T-cell (primary cell): ENCODE results near the gene FBXL14. TPM values are rescaled to one million over a fixed set of nuclear protein-coding genes. Genes with fewer than 3 reads are reported as not detected.

Experiments
- ATAC-seq, 4 experiments: fragments of 200-7000 bp in 3 of 4; fragments of 150-1000 bp in 1 of 4; cut with Tn5 transposase; replicated peaks in 1 of 4; 1 replicate in 3 of 4; 2 replicates in 1 of 4; pipeline ENCODE4 v1.10.0; 2021; ENCODE audit warnings: moderate library complexity in 3 of 4, mild to moderate bottlenecking in 2 of 4, moderate number of reproducible peaks in 1 of 4
- CTCF ChIA-PET, 2 donors: fragments of 300-600 bp; sonication (Branson Sonifier 250); formaldehyde crosslinking; loops; one replicate each; lab custom pipeline; 2022; ENCODE audit warnings: antibody characterized with exemption in 2 of 2; lab: Charles Lee
- POLR2A ChIA-PET, 2 donors: fragments of 300-600 bp; sonication (Branson Sonifier 250); formaldehyde crosslinking; loops; one replicate each; lab custom pipeline; 2022; ENCODE audit warnings: antibody characterized with exemption in 2 of 2; lab: Charles Lee
- DNase-seq, 35 experiments: peaks; one replicate each; pipeline versions ENCODE4 v3.0.0 to v3.0.0-alpha.2; 2013 to 2023
- H3K27ac ChIP-seq: one replicate; pipeline ENCODE4 v1.5.1; 2013; ENCODE audit warnings: low read length
- H3K27me3 ChIP-seq, 2 experiments: replicated peaks in 1 of 2; 1 replicate in 1 of 2; 2 replicates in 1 of 2; pipeline versions ENCODE4 v1.6.1 to v1.7.0; 2013; ENCODE audit warnings: low read length in 1 of 2, mixed read lengths in 1 of 2; ENCODE audit not compliant: control insufficient read depth in 2 of 2, insufficient read depth in 2 of 2; ENCODE audit errors: extremely low read depth in 1 of 2
- H3K36me3 ChIP-seq, 2 donors: 1 replicate in 1 of 2; 2 replicates in 1 of 2; pipeline versions ENCODE4 v1.6.1 to v1.7.0; 2013; ENCODE audit warnings: low read length in 1 of 2; ENCODE audit not compliant: control insufficient read depth in 2 of 2, insufficient read depth in 1 of 2; ENCODE audit errors: extremely low read depth in 1 of 2
- H3K4me1 ChIP-seq, 2 experiments: 1 replicate in 1 of 2; 2 replicates in 1 of 2; pipeline versions ENCODE4 v1.6.1 to v1.7.0; 2013; ENCODE audit warnings: low read length in 2 of 2, mixed read lengths in 1 of 2; ENCODE audit not compliant: insufficient read depth in 2 of 2, control insufficient read depth in 1 of 2; ENCODE audit errors: extremely low read depth in 1 of 2
- H3K4me3 ChIP-seq, 2 donors: 1 replicate in 1 of 2; 2 replicates in 1 of 2; pipeline versions ENCODE4 v1.5.1 to v1.7.0; 2013; ENCODE audit warnings: mild to moderate bottlenecking in 2 of 2, low read length in 1 of 2, moderate library complexity in 1 of 2; ENCODE audit not compliant: control insufficient read depth in 1 of 2; ENCODE audit errors: extremely low read depth in 1 of 2
- H3K9me3 ChIP-seq: 2 replicates; pipeline ENCODE4 v1.7.0; 2013
- H3K27ac Mint-ChIP-seq, 2 donors: one replicate each; pipeline ENCODE4 v1.8.0; 2020 to 2021; ENCODE audit warnings: mild to moderate bottlenecking in 2 of 2, mixed read lengths in 2 of 2
- H3K27me3 Mint-ChIP-seq, 2 donors: one replicate each; pipeline ENCODE4 v1.8.0; 2021 to 2022; ENCODE audit warnings: mixed read lengths in 2 of 2
- H3K36me3 Mint-ChIP-seq: one replicate; pipeline ENCODE4 v1.8.0; 2021; ENCODE audit warnings: mixed read lengths
- H3K4me1 Mint-ChIP-seq, 3 donors: one replicate each; pipeline ENCODE4 v1.8.0; 2020 to 2022; ENCODE audit warnings: mixed read lengths in 3 of 3, mild to moderate bottlenecking in 1 of 3
- H3K4me3 Mint-ChIP-seq, 3 donors: one replicate each; pipeline ENCODE4 v1.8.0; 2020 to 2022; ENCODE audit warnings: mild to moderate bottlenecking in 3 of 3, mixed read lengths in 3 of 3, moderate library complexity in 3 of 3
- H3K9me3 Mint-ChIP-seq, 3 donors: one replicate each; pipeline ENCODE4 v1.8.0; 2020 to 2022; ENCODE audit warnings: mixed read lengths in 3 of 3
- WGBS: methylation state at CpG from one replicate; pipeline ENCODE4 v1.1.5; 2013; ENCODE audit warnings: missing lambda C conversion rate; ENCODE audit not compliant: insufficient coverage; 5-methylcytosine and 5-hydroxymethylcytosine counted together
- total RNA-seq, 35 experiments: library from RNA in 6 of 35; stranded (reverse) in 6 of 35; fragments of 120-200 nt in 1 of 35; gene quantifications; one replicate each; pipeline versions ENCODE4 v1.2.1 to v1.2.4 and lab custom pipeline; 2013 to 2026

Gene FBXL14
- total RNA-seq, 5 donors from 2014 or later (not counting 1 experiment from before 2014, with no cell fraction given): 27.3 to 48.7 (median 42.5) TPM

GRCh38 chr12:1519642-1520041 lies 74.7 kb downstream of the FBXL14 start:
- Mint-ChIP-seq H3K4me3 (no peak overlapping the region), H3K27me3 (peaks cover 25 to 27% of the 10 kb centered on the region in 2 donors), H3K27ac (no peak overlapping the region), H3K9me3 (no peaks in the 10 kb centered on the region), H3K36me3 (no peaks in the 10 kb centered on the region), H3K4me1 (no peaks in the 10 kb centered on the region)
- Histone ChIP-seq H3K36me3 (no peaks in the 10 kb centered on the region), H3K27ac (no peak overlapping the region), H3K27me3 (peaks cover 3 to 44% of the 10 kb centered on the region in 2 experiments), H3K9me3 (no peaks in the 10 kb centered on the region), H3K4me3 (no peak overlapping the region), H3K4me1 (no peaks in the 10 kb centered on the region)
- 75% methylated on average over 2 of the region's 5 CpGs for WGBS
- ChIA-PET CTCF (no interaction called here), POLR2A (no interaction called here)
- ATAC-seq (no peak), DNase-seq (no peak)

- Mint-ChIP-seq H3K4me1 (no peaks in the 10 kb centered on the region), H3K4me3 (no peak overlapping the region), H3K27me3 (peaks cover 19 to 21% of the 10 kb centered on the region in 2 donors), H3K27ac (no peak overlapping the region), H3K36me3 (no peaks in the 10 kb centered on the region), H3K9me3 (no peaks in the 10 kb centered on the region)
- Histone ChIP-seq H3K4me1 (no peaks in the 10 kb centered on the region), H3K27ac (no peak overlapping the region), H3K27me3 (peaks cover 0 to 39% of the 10 kb centered on the region in 2 experiments), H3K4me3 (no peak overlapping the region), H3K9me3 (no peaks in the 10 kb centered on the region), H3K36me3 (no peaks in the 10 kb centered on the region)
- no peak for DNase-seq
- POLR2A ChIA-PET: no interaction called here
- CTCF ChIA-PET: no interaction called here
- ATAC-seq: no peak
- 77% methylated on average over 26 of the region's 29 CpGs for WGBS
These were observed 75.5 kb downstream of the FBXL14 start for GRCh38 chr12:1518591-1519516.

GRCh38 chr12:1517734-1518525 lies 76.5 kb downstream of the FBXL14 start:
- H3K36me3 ChIP-seq: no peaks in the 10 kb centered on the region
- Mint-ChIP-seq H3K27ac (no peak overlapping the region), H3K4me3 (no peak overlapping the region), H3K9me3 (no peaks in the 10 kb centered on the region), H3K27me3 (peaks cover 15% of the 10 kb centered on the region in 2 donors), H3K4me1 (no peaks in the 10 kb centered on the region), H3K36me3 (no peaks in the 10 kb centered on the region)
- POLR2A ChIA-PET: interaction anchor here in 1 of 2 donors (1.2 kb wide), 1 partner anchor 8 kb away, joined by 12 read pairs; no protein-coding TSS in a partner anchor
- H3K27ac ChIP-seq: no peak overlapping the region
- CTCF ChIA-PET: no interaction called here
- H3K27me3 ChIP-seq: peaks cover 0 to 30% of the 10 kb centered on the region in 2 experiments
- no peak for DNase-seq
- ATAC-seq: no peak
- no peak overlapping the region for H3K4me3 ChIP-seq
- WGBS: 84% methylated on average over 2 of the region's 8 CpGs
- H3K9me3 ChIP-seq: no peaks in the 10 kb centered on the region
- no peaks in the 10 kb centered on the region for H3K4me1 ChIP-seq

GRCh38 chr12:1517007-1517406 lies 77.4 kb downstream of the FBXL14 start:
- Mint-ChIP-seq H3K27me3 (peaks cover 14 to 15% of the 10 kb centered on the region in 2 donors), H3K4me3 (no peak overlapping the region), H3K9me3 (no peaks in the 10 kb centered on the region), H3K27ac (no peak overlapping the region), H3K36me3 (no peaks in the 10 kb centered on the region), H3K4me1 (no peaks in the 10 kb centered on the region)
- no CpG with 5 or more reads among the region's 2 CpGs for WGBS
- H3K27ac ChIP-seq: no peak overlapping the region
- H3K4me1 ChIP-seq: no peaks in the 10 kb centered on the region
- no peak for DNase-seq
- ATAC-seq: no peak
- ChIA-PET POLR2A (interaction anchor here in 1 of 2 donors (1.2 kb wide), 1 partner anchor 9 kb away, joined by 12 read pairs; no protein-coding TSS in a partner anchor), CTCF (no interaction called here)
- H3K9me3 ChIP-seq: no peaks in the 10 kb centered on the region
- H3K27me3 ChIP-seq: peaks cover 0 to 27% of the 10 kb centered on the region in 2 experiments
- H3K36me3 ChIP-seq: no peaks in the 10 kb centered on the region
- no peak overlapping the region for H3K4me3 ChIP-seq

Other genes starting within 250 kb of the FBXL14 start
- gene WNT5B, start 34.6 kb upstream of the FBXL14 start, total RNA-seq: under 1 TPM in 1 of 5 donors, not detected in 4; 0.20 TPM
- gene ADIPOR2, start 96.5 kb upstream of the FBXL14 start, total RNA-seq: 10 to 100 TPM; 21.7 to 35.0 (median 33.4) TPM
- not detected for gene LRTM2, start 226.0 kb upstream of the FBXL14 start, total RNA-seq